Neural cell (in vitro differentiated cells): Measurements from ENCODE around the gene ZNF512. TPM values are rescaled to one million over a fixed set of nuclear protein-coding genes. Genes with fewer than 3 reads are reported as not detected.

Experiments
- H2AFZ ChIP-seq: fragments of 200-600, 300-800 bp; sonication (generic), shearing (Covaris generic); 2 replicates; pipeline ENCODE4 v1.6.0; 2014; ENCODE audit warnings: low read depth, mild to moderate bottlenecking, antibody characterized with exemption, low read length, moderate library complexity
- H3F3A ChIP-seq: fragments of 200-600 bp; shearing (Covaris generic); 2 replicates; pipeline ENCODE4 v1.6.1; 2016; ENCODE audit warnings: mild to moderate bottlenecking, moderate library complexity, mixed read lengths, antibody characterized with exemption, low read length; ENCODE audit not compliant: insufficient read depth, poor library complexity, severe bottlenecking
- H3K27ac ChIP-seq: fragments of 200-600, 300-800 bp; sonication (generic), shearing (Covaris generic); 2 replicates; pipeline ENCODE4 v1.5.1; 2014; ENCODE audit warnings: mild to moderate bottlenecking, low read length, moderate library complexity
- H3K27me3 ChIP-seq: fragments of 300-800, 200-600 bp; sonication (generic), shearing (Covaris generic); 2 replicates; pipeline ENCODE4 v1.6.0; 2014; ENCODE audit warnings: mild to moderate bottlenecking, low read depth, low read length, moderate library complexity; ENCODE audit not compliant: insufficient read depth
- H3K36me3 ChIP-seq: fragments of 300-800, 200-600 bp; sonication (generic), shearing (Covaris generic); 2 replicates; pipeline ENCODE4 v1.5.1; 2014; ENCODE audit warnings: mild to moderate bottlenecking, antibody characterized with exemption, low read length, moderate library complexity; ENCODE audit not compliant: insufficient read depth
- H3K4me2 ChIP-seq: fragments of 300-800, 200-600 bp; sonication (generic), shearing (Covaris generic); 2 replicates; pipeline ENCODE4 v1.6.0; 2014; ENCODE audit warnings: mild to moderate bottlenecking, low read length
- H3K4me3 ChIP-seq: fragments of 300-800, 200-600 bp; sonication (generic), shearing (Covaris generic); 2 replicates; pipeline ENCODE4 v1.5.1; 2014; ENCODE audit warnings: mild to moderate bottlenecking, low read length, moderate library complexity
- H3K79me2 ChIP-seq: fragments of 200-600 bp; shearing (Covaris generic); replicated peaks from 2 replicates; pipeline ENCODE4 v1.6.0; 2014; ENCODE audit warnings: mild to moderate bottlenecking, low read length, moderate library complexity; ENCODE audit not compliant: insufficient read depth
- H3K9ac ChIP-seq: fragments of 300-800, 200-600 bp; sonication (generic), shearing (Covaris generic); 2 replicates; pipeline ENCODE4 v1.6.1; 2016; ENCODE audit warnings: mild to moderate bottlenecking, low read length, mixed read lengths
- H3K9me2 ChIP-seq: fragments of 200-600 bp; shearing (Covaris generic); 2 replicates; pipeline ENCODE4 v1.6.1; 2016; ENCODE audit warnings: mild to moderate bottlenecking, low read length, mixed read lengths; ENCODE audit not compliant: insufficient read depth
- H3K9me3 ChIP-seq: fragments of 200-600, 300-800 bp; sonication (generic), shearing (Covaris generic); 2 replicates; pipeline ENCODE4 v1.6.1; 2016; ENCODE audit warnings: mild to moderate bottlenecking, mixed run types, low read length, moderate library complexity, mixed read lengths
- H4K20me1 ChIP-seq: fragments of 200-600 bp; shearing (Covaris generic); 2 replicates; pipeline ENCODE4 v1.6.1; 2016; ENCODE audit warnings: mild to moderate bottlenecking, mixed run types; ENCODE audit not compliant: insufficient read depth
- CTCF ChIP-seq: fragments of 450-650 bp; IDR thresholded peaks from 2 replicates; pipeline ENCODE4 v1.5.1; 2014; ENCODE audit warnings: antibody characterized with exemption, mild to moderate bottlenecking, moderate library complexity; ENCODE audit not compliant: poor library complexity, severe bottlenecking
- EP300 ChIP-seq: fragments of 450-650 bp; conservative IDR thresholded peaks from 2 replicates; pipeline ENCODE4 v1.6.1; 2014; ENCODE audit warnings: antibody characterized with exemption, mild to moderate bottlenecking, moderate library complexity; ENCODE audit not compliant: poor library complexity, severe bottlenecking
- EZH2 ChIP-seq: fragments of 200-600, 300-800 bp; shearing (Covaris generic), sonication (generic); IDR thresholded peaks from 2 replicates; pipeline ENCODE4 v1.6.1; 2014; ENCODE audit warnings: antibody characterized with exemption, low read length, borderline replicate concordance, mild to moderate bottlenecking; ENCODE audit not compliant: insufficient read depth, poor library complexity, severe bottlenecking
- MXI1 ChIP-seq: fragments of 450-650 bp; conservative IDR thresholded peaks from 2 replicates; pipeline ENCODE4 v1.6.1; 2014; ENCODE audit warnings: antibody characterized with exemption, mild to moderate bottlenecking; ENCODE audit not compliant: poor library complexity, severe bottlenecking
- POLR2AphosphoS5 ChIP-seq: IDR thresholded peaks from 2 replicates; pipeline ENCODE4 v1.6.1; 2012
- RAD21 ChIP-seq: fragments of 450-650 bp; conservative IDR thresholded peaks from 2 replicates; pipeline ENCODE4 v1.6.1; 2014; ENCODE audit warnings: antibody characterized with exemption, mild to moderate bottlenecking, moderate library complexity
- SMC3 ChIP-seq: fragments of 450-650 bp; conservative IDR thresholded peaks from 2 replicates; pipeline ENCODE4 v1.6.1; 2014; ENCODE audit warnings: antibody characterized with exemption, mild to moderate bottlenecking, moderate library complexity; ENCODE audit not compliant: poor library complexity
- TAF1 ChIP-seq: IDR thresholded peaks from 2 replicates; pipeline ENCODE4 v1.6.1; 2012; ENCODE audit warnings: low read depth
- polyA plus RNA-seq: library from polyadenylated mRNA; depleted of rRNA; stranded (reverse); fragments of >200 nt; gene quantifications from 2 replicates; pipeline ENCODE4 v1.2.3, GENCODE V29; 2014
- TF ChIP-seq, protein P1 (sequence below): IDR thresholded peaks from 2 replicates; pipeline ENCODE4 v1.6.1; 2012; ENCODE audit warnings: borderline replicate concordance

Gene ZNF512
- polyA plus RNA-seq, 1 donor from 2014 or later, result 30.8 TPM

DNA sequence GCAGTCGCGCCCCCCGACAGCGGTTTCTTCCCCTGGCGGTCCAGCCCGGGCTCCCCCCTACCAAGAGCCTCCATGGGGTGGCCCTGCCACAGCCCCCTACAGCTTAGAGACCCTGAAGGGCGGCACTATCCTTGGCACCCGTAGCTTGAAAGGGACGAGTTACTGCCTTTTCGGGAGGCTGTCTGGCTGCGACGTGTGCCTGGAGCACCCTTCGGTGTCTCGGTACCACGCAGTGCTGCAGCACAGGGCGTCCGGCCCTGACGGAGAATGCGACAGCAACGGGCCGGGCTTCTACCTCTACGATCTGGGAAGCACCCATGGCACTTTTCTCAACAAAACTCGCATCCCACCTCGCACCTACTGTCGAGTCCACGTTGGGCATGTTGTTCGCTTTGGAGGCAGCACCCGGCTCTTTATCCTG, 81.3 kb downstream of the ZNF512 start:
- H3K9ac ChIP-seq, result peak overlapping the region; percentile 89
- H3K9me2 ChIP-seq, result no peaks in the 10 kb centered on the region
- H3K36me3 ChIP-seq, result peaks cover 17% of the 10 kb centered on the region
- H2AFZ ChIP-seq, result peak overlapping the region; percentile 73
- H3K4me3 ChIP-seq, result peak overlapping the region; percentile 90
- TF ChIP-seq EZH2, result no peak
- no peak for TF ChIP-seq SMC3
- no peak for TF ChIP-seq CTCF
- no peak for TF ChIP-seq POLR2AphosphoS5
- TF ChIP-seq RAD21, result no peak
- no peak for TF ChIP-seq EP300
- TF ChIP-seq, protein P1, sequence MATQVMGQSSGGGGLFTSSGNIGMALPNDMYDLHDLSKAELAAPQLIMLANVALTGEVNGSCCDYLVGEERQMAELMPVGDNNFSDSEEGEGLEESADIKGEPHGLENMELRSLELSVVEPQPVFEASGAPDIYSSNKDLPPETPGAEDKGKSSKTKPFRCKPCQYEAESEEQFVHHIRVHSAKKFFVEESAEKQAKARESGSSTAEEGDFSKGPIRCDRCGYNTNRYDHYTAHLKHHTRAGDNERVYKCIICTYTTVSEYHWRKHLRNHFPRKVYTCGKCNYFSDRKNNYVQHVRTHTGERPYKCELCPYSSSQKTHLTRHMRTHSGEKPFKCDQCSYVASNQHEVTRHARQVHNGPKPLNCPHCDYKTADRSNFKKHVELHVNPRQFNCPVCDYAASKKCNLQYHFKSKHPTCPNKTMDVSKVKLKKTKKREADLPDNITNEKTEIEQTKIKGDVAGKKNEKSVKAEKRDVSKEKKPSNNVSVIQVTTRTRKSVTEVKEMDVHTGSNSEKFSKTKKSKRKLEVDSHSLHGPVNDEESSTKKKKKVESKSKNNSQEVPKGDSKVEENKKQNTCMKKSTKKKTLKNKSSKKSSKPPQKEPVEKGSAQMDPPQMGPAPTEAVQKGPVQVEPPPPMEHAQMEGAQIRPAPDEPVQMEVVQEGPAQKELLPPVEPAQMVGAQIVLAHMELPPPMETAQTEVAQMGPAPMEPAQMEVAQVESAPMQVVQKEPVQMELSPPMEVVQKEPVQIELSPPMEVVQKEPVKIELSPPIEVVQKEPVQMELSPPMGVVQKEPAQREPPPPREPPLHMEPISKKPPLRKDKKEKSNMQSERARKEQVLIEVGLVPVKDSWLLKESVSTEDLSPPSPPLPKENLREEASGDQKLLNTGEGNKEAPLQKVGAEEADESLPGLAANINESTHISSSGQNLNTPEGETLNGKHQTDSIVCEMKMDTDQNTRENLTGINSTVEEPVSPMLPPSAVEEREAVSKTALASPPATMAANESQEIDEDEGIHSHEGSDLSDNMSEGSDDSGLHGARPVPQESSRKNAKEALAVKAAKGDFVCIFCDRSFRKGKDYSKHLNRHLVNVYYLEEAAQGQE, result no peak
- TF ChIP-seq TAF1, result no peak
- no peak for TF ChIP-seq MXI1
- peaks cover 37% of the 10 kb centered on the region for H3K79me2 ChIP-seq
- H3K27ac ChIP-seq, result peak overlapping the region; percentile 98
- peak overlapping the region; percentile 61 for H3K4me2 ChIP-seq
- no peaks in the 10 kb centered on the region for H3K27me3 ChIP-seq
- H3F3A ChIP-seq, result no peaks in the 10 kb centered on the region
- H4K20me1 ChIP-seq, result no peaks in the 10 kb centered on the region
- no peaks in the 10 kb centered on the region for H3K9me3 ChIP-seq

DNA sequence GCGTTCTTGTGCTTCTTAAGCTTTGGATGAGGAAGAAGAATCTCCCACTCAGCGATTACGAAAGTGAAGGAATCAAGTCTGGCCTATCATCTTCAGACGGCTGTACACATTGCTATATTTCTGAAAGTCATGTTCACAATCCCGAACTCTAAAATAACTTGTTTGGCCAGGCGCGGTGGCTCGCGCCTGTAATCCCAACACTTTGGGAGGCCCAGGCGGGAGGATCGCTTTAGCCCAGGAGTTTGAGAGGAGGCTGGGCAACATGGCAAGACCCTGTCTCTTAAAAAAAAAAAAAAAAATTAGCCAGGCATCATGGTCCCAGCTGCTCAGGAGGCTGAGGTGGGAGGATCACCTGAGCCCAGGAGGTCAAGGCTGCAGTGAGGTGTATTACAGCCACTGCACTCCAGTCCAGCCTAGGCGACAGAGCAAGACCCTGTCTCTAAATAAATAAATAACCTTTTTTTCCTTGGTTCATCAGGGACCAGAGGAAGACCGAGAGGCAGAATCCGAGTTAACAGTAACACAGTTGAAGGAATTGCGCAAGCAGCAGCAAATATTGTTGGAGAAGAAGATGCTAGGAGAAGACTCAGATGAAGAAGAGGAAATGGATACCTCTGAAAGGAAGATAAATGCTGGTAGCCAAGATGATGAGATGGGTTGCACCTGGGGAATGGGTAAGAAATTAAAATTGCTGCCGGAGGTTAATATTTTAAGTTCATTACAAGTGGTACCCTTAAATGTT, 82.0 kb downstream of the ZNF512 start:
- TF ChIP-seq TAF1 (no peak), RAD21 (no peak), EP300 (no peak), MXI1 (no peak), POLR2AphosphoS5 (no peak), CTCF (no peak), SMC3 (no peak), EZH2 (no peak)
- TF ChIP-seq, protein P1, result no peak
- Histone ChIP-seq H3K9ac (peak overlapping the region; percentile 89), H3K27ac (no peak overlapping the region)

More for the DNA sequence above, 82.0 kb downstream of the ZNF512 start:
- peak overlapping the region; percentile 61 for H3K4me2 ChIP-seq
- H3K27me3 ChIP-seq, result no peaks in the 10 kb centered on the region
- no peaks in the 10 kb centered on the region for H4K20me1 ChIP-seq
- H3K79me2 ChIP-seq, result peaks cover 37% of the 10 kb centered on the region
- no peaks in the 10 kb centered on the region for H3K9me3 ChIP-seq
- no peaks in the 10 kb centered on the region for H3K9me2 ChIP-seq
- no peaks in the 10 kb centered on the region for H3F3A ChIP-seq
- H3K36me3 ChIP-seq, result peaks cover 17% of the 10 kb centered on the region
- H2AFZ ChIP-seq, result no peak overlapping the region
- H3K4me3 ChIP-seq, result peak overlapping the region; percentile 90
